ENCODE measurements around the gene FBXW4.
"Not testable (repeated sequence)": the region's sequence is repeated elsewhere in the genome, so short reads cannot be mapped to it uniquely, and the experiment has no call there.

FBXW4 gene

DNA sequence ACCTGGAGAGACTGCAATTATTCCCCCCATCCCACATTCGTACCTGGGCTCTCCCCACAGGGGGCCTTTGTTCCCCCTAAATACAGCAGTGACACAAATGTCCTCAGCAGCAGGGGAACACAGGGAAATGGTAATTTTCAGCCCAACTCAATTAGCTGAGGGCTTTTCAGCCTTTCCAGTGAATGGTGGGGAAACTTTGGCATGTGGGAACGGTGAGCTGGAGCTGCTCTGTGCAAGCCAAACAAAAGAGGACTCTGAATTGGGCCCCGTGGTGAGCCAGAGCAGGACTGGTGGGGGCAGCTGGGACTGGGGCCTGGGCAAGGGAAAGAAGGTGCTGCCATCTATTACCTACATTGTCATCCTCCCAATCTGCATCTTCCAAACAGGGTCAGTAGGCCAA is 51.0 kb downstream of the FBXW4 start:
- Histone ChIP-seq H3K4me1 (ENCODE audit: insufficient read depth, low read length, poor library complexity, severe bottlenecking) (no peaks in the 10 kb centered on the region), H3K9me3 (ENCODE audit: insufficient read depth, low read depth, low read length) (no peaks in the 10 kb centered on the region), H3K4me2 (ENCODE audit: low read depth, low read length, poor library complexity, severe bottlenecking) (no peak overlapping the region), H3K4me3 (ENCODE audit: low read length, poor library complexity, severe bottlenecking) (no peak overlapping the region), H3K79me2 (ENCODE audit: insufficient read depth, low read length) (no peaks in the 10 kb centered on the region), H2AFZ (ENCODE audit: low read length) (no peak overlapping the region), H3K27me3 (ENCODE audit: insufficient read depth, low read length, poor library complexity, severe bottlenecking) (no peaks in the 10 kb centered on the region), H3K9me2 (replicated peaks; ENCODE audit: low read depth, low read length) (no peaks in the 10 kb centered on the region), H4K20me1 (ENCODE audit: insufficient read depth, low read length, poor library complexity, severe bottlenecking) (no peaks in the 10 kb centered on the region), H3F3A (ENCODE audit: low read depth) (no peaks in the 10 kb centered on the region), H3K36me3 (ENCODE audit: insufficient read depth, low read length) (peaks cover 25% of the 10 kb centered on the region; the same call in 1 of the 2 replicates), H3K9ac (ENCODE audit: low read depth, low read length, poor library complexity, severe bottlenecking) (no peak overlapping the region)
- no peak for TF ChIP-seq EZH2phosphoT487 (IDR thresholded peaks at IDR 0.05; ENCODE audit: borderline replicate concordance)
- TF ChIP-seq, protein P1, sequence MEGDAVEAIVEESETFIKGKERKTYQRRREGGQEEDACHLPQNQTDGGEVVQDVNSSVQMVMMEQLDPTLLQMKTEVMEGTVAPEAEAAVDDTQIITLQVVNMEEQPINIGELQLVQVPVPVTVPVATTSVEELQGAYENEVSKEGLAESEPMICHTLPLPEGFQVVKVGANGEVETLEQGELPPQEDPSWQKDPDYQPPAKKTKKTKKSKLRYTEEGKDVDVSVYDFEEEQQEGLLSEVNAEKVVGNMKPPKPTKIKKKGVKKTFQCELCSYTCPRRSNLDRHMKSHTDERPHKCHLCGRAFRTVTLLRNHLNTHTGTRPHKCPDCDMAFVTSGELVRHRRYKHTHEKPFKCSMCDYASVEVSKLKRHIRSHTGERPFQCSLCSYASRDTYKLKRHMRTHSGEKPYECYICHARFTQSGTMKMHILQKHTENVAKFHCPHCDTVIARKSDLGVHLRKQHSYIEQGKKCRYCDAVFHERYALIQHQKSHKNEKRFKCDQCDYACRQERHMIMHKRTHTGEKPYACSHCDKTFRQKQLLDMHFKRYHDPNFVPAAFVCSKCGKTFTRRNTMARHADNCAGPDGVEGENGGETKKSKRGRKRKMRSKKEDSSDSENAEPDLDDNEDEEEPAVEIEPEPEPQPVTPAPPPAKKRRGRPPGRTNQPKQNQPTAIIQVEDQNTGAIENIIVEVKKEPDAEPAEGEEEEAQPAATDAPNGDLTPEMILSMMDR (conservative IDR thresholded peaks at IDR 0.05; ENCODE audit: low read length) = no peak

DNA sequence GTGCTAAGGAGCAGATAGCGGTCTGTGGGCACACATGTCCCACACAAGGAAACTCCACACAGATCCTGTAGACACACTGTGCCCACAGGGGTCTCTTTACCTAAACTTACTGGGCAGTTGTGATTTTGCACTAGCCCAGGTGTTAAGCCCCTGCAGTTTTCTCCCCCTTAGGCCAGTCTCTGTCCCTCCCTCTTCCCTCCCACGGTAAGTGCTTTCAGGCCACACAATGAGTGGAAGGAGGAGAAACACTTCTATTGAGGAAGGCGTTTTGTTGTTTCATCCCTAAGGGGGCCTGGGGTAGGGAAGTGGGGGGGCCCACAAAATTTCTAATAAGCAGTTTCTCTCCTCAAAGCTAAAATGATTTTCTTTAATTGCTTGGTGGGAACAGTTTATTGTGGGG is 51.4 kb downstream of the FBXW4 start:
- TF ChIP-seq EZH2phosphoT487 (IDR thresholded peaks at IDR 0.05; ENCODE audit: borderline replicate concordance) = no peak
- TF ChIP-seq, protein P1 (conservative IDR thresholded peaks at IDR 0.05; ENCODE audit: low read length) = no peak
- no peaks in the 10 kb centered on the region for H3K79me2 ChIP-seq (ENCODE audit: insufficient read depth, low read length)
- no peaks in the 10 kb centered on the region for H3K27me3 ChIP-seq (ENCODE audit: insufficient read depth, low read length, poor library complexity, severe bottlenecking)
- no peaks in the 10 kb centered on the region for H3K9me2 ChIP-seq (replicated peaks; ENCODE audit: low read depth, low read length)
- H3K9ac ChIP-seq (ENCODE audit: low read depth, low read length, poor library complexity, severe bottlenecking) = no peak overlapping the region
- H3K9me3 ChIP-seq (ENCODE audit: insufficient read depth, low read depth, low read length) = no peaks in the 10 kb centered on the region
- no peaks in the 10 kb centered on the region for H4K20me1 ChIP-seq (ENCODE audit: insufficient read depth, low read length, poor library complexity, severe bottlenecking)
- no peak overlapping the region for H3K4me2 ChIP-seq (ENCODE audit: low read depth, low read length, poor library complexity, severe bottlenecking)
- no peak overlapping the region for H2AFZ ChIP-seq (ENCODE audit: low read length)
- no peaks in the 10 kb centered on the region for H3F3A ChIP-seq (ENCODE audit: low read depth)
- peaks cover 26% of the 10 kb centered on the region; the same call in 1 of the 2 replicates for H3K36me3 ChIP-seq (ENCODE audit: insufficient read depth, low read length)
- H3K4me3 ChIP-seq (ENCODE audit: low read length, poor library complexity, severe bottlenecking) = no peak overlapping the region
- H3K4me1 ChIP-seq (ENCODE audit: insufficient read depth, low read length, poor library complexity, severe bottlenecking) = no peaks in the 10 kb centered on the region

DNA sequence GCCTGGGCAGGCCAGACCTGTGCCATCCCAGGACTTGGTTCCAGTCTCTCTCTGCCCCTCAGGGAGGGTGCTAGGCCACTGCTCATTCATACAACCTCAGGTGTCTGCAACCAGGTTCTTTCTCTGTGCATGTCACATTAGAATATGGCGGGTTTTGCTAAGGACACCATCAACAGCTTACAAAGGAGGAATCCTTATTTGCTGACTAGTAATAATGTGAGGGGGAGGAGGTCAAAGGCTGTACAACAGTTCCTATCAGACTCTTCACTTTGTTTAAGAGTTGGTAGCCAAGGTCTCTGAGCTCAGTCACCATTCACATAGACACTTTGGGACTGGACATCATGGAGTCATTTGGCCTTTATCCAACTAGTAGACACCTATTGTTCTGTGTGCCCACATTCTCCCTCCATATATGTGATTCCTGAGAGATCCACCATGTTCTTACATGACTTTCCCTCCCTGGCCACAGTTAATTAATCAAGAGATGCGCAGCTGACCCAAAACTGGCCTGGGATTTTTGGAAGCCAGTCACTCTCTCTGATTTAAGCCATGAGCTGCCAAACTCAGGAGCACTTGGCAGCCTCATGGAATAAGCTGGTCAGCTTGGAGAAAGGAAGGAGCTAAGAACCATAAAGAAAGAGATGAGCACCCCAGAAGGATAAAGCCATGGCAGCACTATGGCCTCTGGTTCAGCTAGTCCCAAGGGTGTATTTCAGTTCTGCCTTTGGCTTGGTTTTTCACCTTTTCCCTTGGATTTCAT is 55.6 kb downstream of the FBXW4 start:
- Histone ChIP-seq H3K79me2 (ENCODE audit: insufficient read depth, low read length) (no peaks in the 10 kb centered on the region), H3K9me2 (replicated peaks; ENCODE audit: low read depth, low read length) (no peaks in the 10 kb centered on the region), H4K20me1 (ENCODE audit: insufficient read depth, low read length, poor library complexity, severe bottlenecking) (no peaks in the 10 kb centered on the region), H3K36me3 (ENCODE audit: insufficient read depth, low read length) (peaks cover 28% of the 10 kb centered on the region; the same call in 1 of the 2 replicates), H3K27me3 (ENCODE audit: insufficient read depth, low read length, poor library complexity, severe bottlenecking) (no peaks in the 10 kb centered on the region), H2AFZ (ENCODE audit: low read length) (no peak overlapping the region), H3K9ac (ENCODE audit: low read depth, low read length, poor library complexity, severe bottlenecking) (no peak overlapping the region), H3K4me2 (ENCODE audit: low read depth, low read length, poor library complexity, severe bottlenecking) (no peak overlapping the region), H3K4me1 (ENCODE audit: insufficient read depth, low read length, poor library complexity, severe bottlenecking) (no peaks in the 10 kb centered on the region), H3F3A (ENCODE audit: low read depth) (no peaks in the 10 kb centered on the region), H3K9me3 (ENCODE audit: insufficient read depth, low read depth, low read length) (no peaks in the 10 kb centered on the region), H3K4me3 (ENCODE audit: low read length, poor library complexity, severe bottlenecking) (no peak overlapping the region)
- no peak for TF ChIP-seq EZH2phosphoT487 (IDR thresholded peaks at IDR 0.05; ENCODE audit: borderline replicate concordance)
- TF ChIP-seq, protein P1 (conservative IDR thresholded peaks at IDR 0.05; ENCODE audit: low read length) = no peak

DNA sequence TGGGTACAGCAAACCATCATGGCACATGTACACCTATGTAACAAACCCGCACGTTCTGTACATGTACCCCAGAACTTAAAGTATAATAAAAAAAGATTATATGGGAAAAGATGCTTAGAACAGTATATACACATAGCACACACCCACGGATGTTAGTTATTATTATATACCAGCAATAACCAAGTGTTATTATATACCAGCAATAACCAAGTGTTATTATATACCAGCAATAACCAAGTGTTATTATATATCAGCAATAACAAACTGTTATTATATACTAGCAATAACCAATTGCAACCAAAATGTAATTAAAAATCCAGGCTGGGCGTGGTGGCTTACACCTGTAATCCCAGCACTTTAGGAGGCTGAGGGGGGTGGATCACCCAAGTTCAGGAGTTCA is 61.5 kb downstream of the FBXW4 start:
- H3K27me3 ChIP-seq (ENCODE audit: insufficient read depth, low read length, poor library complexity, severe bottlenecking); H3F3A ChIP-seq (ENCODE audit: low read depth); H3K9ac ChIP-seq (ENCODE audit: low read depth, low read length, poor library complexity, severe bottlenecking); H4K20me1 ChIP-seq (ENCODE audit: insufficient read depth, low read length, poor library complexity, severe bottlenecking); H3K4me2 ChIP-seq (ENCODE audit: low read depth, low read length, poor library complexity, severe bottlenecking); H2AFZ ChIP-seq (ENCODE audit: low read length); H3K9me3 ChIP-seq (ENCODE audit: insufficient read depth, low read depth, low read length); H3K4me1 ChIP-seq (ENCODE audit: insufficient read depth, low read length, poor library complexity, severe bottlenecking); H3K79me2 ChIP-seq (ENCODE audit: insufficient read depth, low read length); H3K9me2 ChIP-seq (replicated peaks; ENCODE audit: low read depth, low read length); H3K4me3 ChIP-seq (ENCODE audit: low read length, poor library complexity, severe bottlenecking): not testable (repeated sequence)
- peaks cover 23% of the 10 kb centered on the region; the same call in 1 of the 2 replicates for H3K36me3 ChIP-seq (ENCODE audit: insufficient read depth, low read length)

All from Loucy (cell line).